H1 (cell line): ENCODE data around the gene C1orf174. TPM values are rescaled to one million over a fixed set of nuclear protein-coding genes. Genes with fewer than 3 reads are reported as not detected.

Experiments
- CHD7 ChIP-seq: fragments of 300-600 bp; sonication (generic); IDR thresholded peaks from 2 replicates; pipeline ENCODE4 v1.7.1; 2012; ENCODE audit warnings: low read length, moderate library complexity, mild to moderate bottlenecking, inconsistent platforms; ENCODE audit not compliant: insufficient replicate concordance
- EZH2 ChIP-seq: fragments of 200-600 bp; sonication (generic); IDR thresholded peaks from 2 replicates; pipeline ENCODE4 v1.7.1; 2012; ENCODE audit warnings: low read depth, mild to moderate bottlenecking, moderate library complexity, low read length, inconsistent platforms; ENCODE audit not compliant: severe bottlenecking
- SIN3A ChIP-seq, 2 experiments: IDR thresholded peaks in 1 of 2; conservative IDR thresholded peaks in 1 of 2; 2 replicates each; pipeline ENCODE4 v1.6.1; 2011 to 2012; ENCODE audit warnings: low read length in 2 of 2, improper control_type of control experiment in 1 of 2, low read depth in 1 of 2, mild to moderate bottlenecking in 1 of 2
- TBP ChIP-seq: IDR thresholded peaks from 2 replicates; pipeline ENCODE4 v1.6.1; 2011; ENCODE audit warnings: low read depth, low read length, improper control_type of control experiment
- polyA plus RNA-seq, 7 experiments: library from polyadenylated mRNA; depleted of rRNA in 3 of 7; stranded (reverse) in 5 of 7; unstranded in 2 of 7; fragments of >200 nt in 5 of 7; fragments of 200-250 nt in 2 of 7; gene quantifications; 1 replicate in 5 of 7; 2 replicates in 1 of 7; 4 replicates in 1 of 7; pipeline versions ENCODE4 v1.2.1 to v1.2.3, GENCODE V29; 2011 to 2013; ENCODE audit warnings: missing spikeins in 2 of 7, mixed read lengths in 2 of 7
- total RNA-seq: library from RNA; stranded (reverse); fragmentation: NEBNext Ultra II Directional; extraction: Animal tissue kit (Norgen Biotek cat#: 25700); gene quantifications from 2 replicates; pipeline ENCODE4 v1.2.1, GENCODE V29; 2021

C1orf174 gene
- total and polyA plus RNA-seq, 2 of the 8 experiments (the other 6 are each of a cell fraction or from before 2014, with no cell fraction given), result 28.4 to 32.4 TPM

DNA sequence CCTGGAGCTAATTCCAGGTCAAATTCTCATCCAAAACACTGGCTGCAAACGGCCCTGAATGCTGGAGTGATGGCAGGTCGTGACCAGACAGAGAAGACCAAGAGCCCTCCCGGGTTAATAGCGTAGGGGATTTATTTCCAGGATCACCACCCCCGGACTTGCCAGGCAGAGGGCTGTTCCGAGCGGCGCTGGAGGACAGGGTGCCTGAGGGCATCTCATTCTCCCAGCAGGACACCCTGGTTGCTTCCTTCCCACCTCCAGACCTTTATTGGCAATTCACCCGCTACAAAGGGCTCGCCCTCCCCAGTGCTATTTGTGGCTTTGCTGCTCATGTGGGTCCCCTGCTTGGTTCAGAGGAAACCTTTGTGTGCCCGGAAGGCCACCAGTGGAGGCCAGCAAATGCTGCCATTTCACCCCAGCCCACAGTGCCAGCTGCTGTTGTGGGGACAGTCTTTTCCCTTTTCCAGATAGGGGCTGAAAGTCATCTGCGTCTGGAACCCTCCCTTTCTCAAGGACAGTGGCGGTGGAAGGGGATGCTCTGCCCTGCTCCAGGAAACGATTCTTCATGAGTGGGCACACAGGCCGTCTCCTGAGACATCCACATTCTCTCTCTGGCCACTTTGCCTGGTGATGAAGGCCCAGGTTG, 19.0 kb upstream of the C1orf174 start (continued):
- no peak for TF ChIP-seq CHD7
- no peak for TF ChIP-seq TBP
- no peak for TF ChIP-seq EZH2
- no peak for TF ChIP-seq SIN3A (conservative IDR thresholded peaks at IDR 0.05 in 1 of 2, IDR thresholded peaks at IDR 0.05 in 1 of 2; ENCODE audit: low read depth in 1 of 2, low read length in 2 of 2)
